H9 (cell line): Measurements from ENCODE around the gene FOXL1. TPM values are rescaled to one million over a fixed set of nuclear protein-coding genes. Genes with fewer than 3 reads are reported as not detected.

Experiments used
- DNase-seq: peaks from one replicate; pipeline ENCODE4 v3.0.0-alpha.2; 2017
- H2AFZ ChIP-seq: one replicate; pipeline ENCODE4 v1.6.1; 2013; ENCODE audit warnings: mild to moderate bottlenecking, low read length, control low read depth, moderate library complexity
- H2AK5ac ChIP-seq: 2 replicates; pipeline ENCODE4 v1.6.1; 2013; ENCODE audit warnings: low read length, control low read depth, mixed read lengths; ENCODE audit not compliant: insufficient read length
- H2BK120ac ChIP-seq: one replicate; pipeline ENCODE4 v1.6.1; 2013; ENCODE audit warnings: low read depth, mild to moderate bottlenecking, low read length, control low read depth, inconsistent platforms; ENCODE audit not compliant: poor library complexity, severe bottlenecking
- H2BK12ac ChIP-seq: 2 replicates; pipeline ENCODE4 v1.6.1; 2013; ENCODE audit warnings: low read length, control low read depth, mixed read lengths, low read depth; ENCODE audit not compliant: insufficient read length
- H2BK15ac ChIP-seq: 2 replicates; pipeline ENCODE4 v1.6.1; 2013; ENCODE audit warnings: low read depth, low read length, control low read depth
- H2BK20ac ChIP-seq: one replicate; pipeline ENCODE4 v1.6.1; 2013; ENCODE audit warnings: low read depth, mild to moderate bottlenecking, low read length, control low read depth, inconsistent platforms; ENCODE audit not compliant: poor library complexity, severe bottlenecking
- H2BK5ac ChIP-seq: 2 replicates; pipeline ENCODE4 v1.6.1; 2013; ENCODE audit warnings: low read length, control low read depth, mixed read lengths; ENCODE audit not compliant: insufficient read length
- H3K14ac ChIP-seq: 2 replicates; pipeline ENCODE4 v1.6.1; 2013; ENCODE audit warnings: low read length, control low read depth; ENCODE audit not compliant: insufficient read depth
- H3K18ac ChIP-seq: 2 replicates; pipeline ENCODE4 v1.6.1; 2013; ENCODE audit warnings: low read depth, mild to moderate bottlenecking, mixed read lengths, low read length, control low read depth; ENCODE audit not compliant: insufficient read length
- H3K23ac ChIP-seq: 2 replicates; pipeline ENCODE4 v1.6.1; 2013; ENCODE audit warnings: low read length, control low read depth, mixed read lengths, low read depth; ENCODE audit not compliant: insufficient read length
- H3K23me2 ChIP-seq: 2 replicates; pipeline ENCODE4 v1.6.1; 2013; ENCODE audit warnings: low read depth, mild to moderate bottlenecking, mixed read lengths, low read length, control low read depth; ENCODE audit not compliant: insufficient read length, poor library complexity, severe bottlenecking
- H3K27ac ChIP-seq: 2 replicates; pipeline ENCODE4 v1.5.1; 2013; ENCODE audit warnings: low read length, control low read depth, mixed read lengths, low read depth; ENCODE audit not compliant: insufficient read length
- H3K27me3 ChIP-seq: 2 replicates; pipeline ENCODE4 v1.6.1; 2013; ENCODE audit warnings: low read length, control low read depth, inconsistent platforms; ENCODE audit not compliant: insufficient read depth
- H3K4ac ChIP-seq: 2 replicates; pipeline ENCODE4 v1.6.1; 2013; ENCODE audit warnings: low read depth, mild to moderate bottlenecking, control low read depth, inconsistent platforms, low read length, moderate library complexity
- H3K4me1 ChIP-seq: 2 replicates; pipeline ENCODE4 v1.6.1; 2013; ENCODE audit warnings: low read length, control low read depth, inconsistent platforms; ENCODE audit not compliant: insufficient read depth
- H3K4me2 ChIP-seq: 2 replicates; pipeline ENCODE4 v1.6.1; 2013; ENCODE audit warnings: low read length, control low read depth, mixed read lengths; ENCODE audit not compliant: insufficient read length, insufficient read depth
- H3K56ac ChIP-seq: 2 replicates; pipeline ENCODE4 v1.6.1; 2013; ENCODE audit warnings: low read depth, mild to moderate bottlenecking, mixed read lengths, low read length, control low read depth; ENCODE audit not compliant: insufficient read length
- H3K79me1 ChIP-seq: 2 replicates; pipeline ENCODE4 v1.6.1; 2013; ENCODE audit warnings: low read depth, mild to moderate bottlenecking, moderate library complexity, low read length, control low read depth, inconsistent platforms; ENCODE audit not compliant: insufficient read depth, poor library complexity, severe bottlenecking
- H3K79me2 ChIP-seq: 2 replicates; pipeline ENCODE4 v1.6.1; 2013; ENCODE audit warnings: low read length, control low read depth, inconsistent platforms; ENCODE audit not compliant: insufficient read depth
- H3K9ac ChIP-seq: 2 replicates; pipeline ENCODE4 v1.6.1; 2013; ENCODE audit warnings: low read length, control low read depth, mixed read lengths; ENCODE audit not compliant: insufficient read length; ENCODE audit errors: extremely low read depth
- H3K9me3 ChIP-seq: one replicate; pipeline ENCODE4 v1.6.1; 2013; ENCODE audit warnings: low read depth, low read length, inconsistent platforms; ENCODE audit not compliant: control insufficient read depth
- H3T11ph ChIP-seq: one replicate; pipeline ENCODE4 v1.6.1; 2013; ENCODE audit warnings: mild to moderate bottlenecking, low read length, control low read depth, inconsistent platforms
- H4K20me1 ChIP-seq: one replicate; pipeline ENCODE4 v1.6.1; 2013; ENCODE audit not compliant: control insufficient read depth, insufficient read length, insufficient read depth
- H4K5ac ChIP-seq: 2 replicates; pipeline ENCODE4 v1.6.1; 2013; ENCODE audit warnings: low read depth, mild to moderate bottlenecking, mixed read lengths, low read length, control low read depth; ENCODE audit not compliant: insufficient read length
- H4K8ac ChIP-seq: replicated peaks from 2 replicates; pipeline ENCODE4 v1.6.1; 2013; ENCODE audit warnings: low read length, control low read depth, mixed read lengths, low read depth; ENCODE audit not compliant: insufficient read length
- H4K91ac ChIP-seq: 2 replicates; pipeline ENCODE4 v1.6.1; 2013; ENCODE audit warnings: low read depth, mild to moderate bottlenecking, moderate library complexity, mixed read lengths, low read length, control low read depth; ENCODE audit not compliant: insufficient read length
- H3K27ac Mint-ChIP-seq, 3 experiments: 2 replicates in 2 of 3; 3 replicates in 1 of 3; pipeline ENCODE4 v1.8.0; 2020 to 2021; ENCODE audit warnings: mixed read lengths in 3 of 3, mild to moderate bottlenecking in 1 of 3, moderate library complexity in 1 of 3
- H3K27me3 Mint-ChIP-seq: 2 replicates; pipeline ENCODE4 v1.8.0; 2021; ENCODE audit warnings: low read depth, mild to moderate bottlenecking, moderate library complexity, mixed read lengths
- H3K36me3 Mint-ChIP-seq, 3 experiments: 2 replicates in 2 of 3; 3 replicates in 1 of 3; pipeline ENCODE4 v1.8.0; 2020 to 2021; ENCODE audit warnings: low read depth in 3 of 3, mixed read lengths in 3 of 3; ENCODE audit not compliant: insufficient read depth in 1 of 3
- H3K4me1 Mint-ChIP-seq, 2 experiments: 2 replicates each; pipeline ENCODE4 v1.8.0; 2020; ENCODE audit warnings: mixed read lengths in 2 of 2
- H3K4me3 Mint-ChIP-seq, 2 experiments: 2 replicates in 1 of 2; 3 replicates in 1 of 2; pipeline ENCODE4 v1.8.0; 2020 to 2021; ENCODE audit warnings: mild to moderate bottlenecking in 2 of 2, mixed read lengths in 2 of 2, moderate library complexity in 1 of 2
- H3K9me3 Mint-ChIP-seq, 2 experiments: 2 replicates in 1 of 2; 3 replicates in 1 of 2; pipeline ENCODE4 v1.8.0; 2020; ENCODE audit warnings: mild to moderate bottlenecking in 2 of 2, mixed read lengths in 2 of 2, moderate library complexity in 1 of 2
- CTCF ChIP-seq: fragments of 200-600 bp; sonication (generic); conservative IDR thresholded peaks from 3 replicates; pipeline ENCODE4 v1.8.0; 2021; ENCODE audit warnings: antibody characterized with exemption, mild to moderate bottlenecking
- WGBS: extraction: QIAGEN DNeasy Blood & Tissue Kit; methylation state at CpG from one replicate; pipeline ENCODE4 v1.1.7; 2013; ENCODE audit warnings: missing lambda C conversion rate, low lambda C conversion rate, mixed read lengths; ENCODE audit not compliant: insufficient read length; ENCODE audit errors: extremely low coverage; 5-methylcytosine and 5-hydroxymethylcytosine counted together
- total RNA-seq: library from RNA; stranded (reverse); gene quantifications from 2 replicates; pipeline ENCODE4 v1.2.1, GENCODE V29; 2021

Gene FOXL1
- total RNA-seq, 1 experiment from 2014 or later = 0.09 TPM

- peaks cover 2 to 12% of the 10 kb centered on the region in 2 experiments; a peak in 3 of 4 replicates for H3K4me1 Mint-ChIP-seq
- Histone ChIP-seq H3K79me1 (no peaks in the 10 kb centered on the region), H3K18ac (no peak overlapping the region), H4K91ac (no peak overlapping the region), H3K4ac (no peak overlapping the region), H3K23me2 (no peaks in the 10 kb centered on the region), H2BK120ac (no peak overlapping the region), H3K9me3 (no peaks in the 10 kb centered on the region), H4K8ac (no peak overlapping the region), H2AFZ (no peak overlapping the region), H3K27ac (no peak overlapping the region), H3K14ac (no peak overlapping the region), H2AK5ac (no peak overlapping the region), H2BK12ac (no peak overlapping the region), H3K56ac (no peak overlapping the region), H3K79me2 (no peaks in the 10 kb centered on the region), H3K4me2 (no peak overlapping the region), H3K9ac (no peak overlapping the region), H3K23ac (no peak overlapping the region), H2BK5ac (no peak overlapping the region), H2BK15ac (no peak overlapping the region), H3T11ph (no peak overlapping the region), H3K4me1 (no peaks in the 10 kb centered on the region), H4K5ac (no peak overlapping the region), H2BK20ac (no peak overlapping the region), H3K27me3 (no peaks in the 10 kb centered on the region), H4K20me1 (no peaks in the 10 kb centered on the region)
- no peak for DNase-seq
- H3K27ac Mint-ChIP-seq = no peak overlapping the region
- peaks cover 0 to 5% of the 10 kb centered on the region in 2 experiments; a peak in 2 of 5 replicates for H3K9me3 Mint-ChIP-seq
- peaks cover 13% of the 10 kb centered on the region for H3K27me3 Mint-ChIP-seq
- no peak for TF ChIP-seq CTCF
- no peak overlapping the region for H3K4me3 Mint-ChIP-seq
- H3K36me3 Mint-ChIP-seq = peaks cover 0 to 5% (median 0%) of the 10 kb centered on the region in 3 experiments; a peak in 1 of 7 replicates
- no CpG with 5 or more reads among the region's 31 CpGs for WGBS
These were observed 47.8 kb upstream of the FOXL1 start for GRCh38 chr16:86530251-86531190.
